Hepatocyte (in vitro differentiated cells): ENCODE results near the gene TOP1.

Source experiments
- EZH2 ChIP-seq: fragments of 200-600 bp; sonication (generic); IDR thresholded peaks from 2 replicates; pipeline ENCODE4 v1.6.1; 2016; ENCODE audit warnings: antibody characterized with exemption, mild to moderate bottlenecking, borderline replicate concordance
- EZH2phosphoT487 ChIP-seq: fragments of 200-600 bp; sonication (generic); IDR thresholded peaks from one replicate; pipeline ENCODE4 v1.6.1; 2018; ENCODE audit warnings: antibody characterized with exemption, mild to moderate bottlenecking, low read depth, moderate library complexity; ENCODE audit not compliant: unreplicated experiment, severe bottlenecking
- TF ChIP-seq, protein P1 (sequence below): fragments of 200-600 bp; sonication (generic); IDR thresholded peaks from 2 replicates; pipeline ENCODE4 v1.5.1; 2016; ENCODE audit warnings: antibody characterized with exemption, mild to moderate bottlenecking; ENCODE audit not compliant: poor library complexity

DNA sequence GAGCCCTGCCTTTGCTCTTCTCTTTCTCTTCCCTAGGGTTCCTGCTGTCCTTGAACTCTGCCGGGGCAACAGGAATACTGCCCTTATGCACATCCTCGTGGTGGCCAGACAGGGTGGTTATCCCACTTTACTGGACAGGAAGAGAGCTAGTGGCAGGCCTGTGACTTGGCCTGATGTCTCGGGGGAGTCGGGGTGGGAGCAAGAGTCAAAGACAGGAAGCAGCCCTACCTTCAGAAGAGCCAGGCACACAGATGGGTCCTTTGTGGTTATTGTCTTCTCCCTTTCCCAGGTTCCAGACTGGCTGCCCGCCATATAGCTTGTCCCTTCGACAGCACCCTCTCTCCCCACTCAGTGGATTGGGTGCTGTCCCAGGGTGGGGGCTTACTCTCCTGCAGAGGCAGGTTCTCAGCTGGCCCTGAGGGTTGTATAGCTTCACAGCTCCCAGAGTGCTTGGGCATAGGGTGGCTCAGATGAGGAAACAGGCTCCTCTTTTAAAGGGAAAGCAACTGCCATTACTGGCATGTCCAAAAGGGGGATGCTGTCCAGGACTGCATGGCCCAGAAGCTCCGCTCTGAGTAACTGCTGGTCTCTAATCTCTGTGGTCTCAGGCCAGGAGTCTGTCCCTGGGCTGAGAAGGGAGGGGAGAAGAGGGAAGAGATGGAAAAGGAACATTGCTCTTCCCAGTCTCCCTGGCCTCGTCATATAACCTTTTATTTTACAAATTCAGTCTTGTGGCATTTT is 126.0 kb downstream of the TOP1 start:
- TF ChIP-seq, protein P1, sequence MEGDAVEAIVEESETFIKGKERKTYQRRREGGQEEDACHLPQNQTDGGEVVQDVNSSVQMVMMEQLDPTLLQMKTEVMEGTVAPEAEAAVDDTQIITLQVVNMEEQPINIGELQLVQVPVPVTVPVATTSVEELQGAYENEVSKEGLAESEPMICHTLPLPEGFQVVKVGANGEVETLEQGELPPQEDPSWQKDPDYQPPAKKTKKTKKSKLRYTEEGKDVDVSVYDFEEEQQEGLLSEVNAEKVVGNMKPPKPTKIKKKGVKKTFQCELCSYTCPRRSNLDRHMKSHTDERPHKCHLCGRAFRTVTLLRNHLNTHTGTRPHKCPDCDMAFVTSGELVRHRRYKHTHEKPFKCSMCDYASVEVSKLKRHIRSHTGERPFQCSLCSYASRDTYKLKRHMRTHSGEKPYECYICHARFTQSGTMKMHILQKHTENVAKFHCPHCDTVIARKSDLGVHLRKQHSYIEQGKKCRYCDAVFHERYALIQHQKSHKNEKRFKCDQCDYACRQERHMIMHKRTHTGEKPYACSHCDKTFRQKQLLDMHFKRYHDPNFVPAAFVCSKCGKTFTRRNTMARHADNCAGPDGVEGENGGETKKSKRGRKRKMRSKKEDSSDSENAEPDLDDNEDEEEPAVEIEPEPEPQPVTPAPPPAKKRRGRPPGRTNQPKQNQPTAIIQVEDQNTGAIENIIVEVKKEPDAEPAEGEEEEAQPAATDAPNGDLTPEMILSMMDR, result no peak
- TF ChIP-seq EZH2 (no peak), EZH2phosphoT487 (no peak)
